HepG2 (cell line): ENCODE data around the gene KTI12. TPM values are rescaled to one million over a fixed set of nuclear protein-coding genes. Genes with fewer than 3 reads are reported as not detected.

Experiments used
- MYC ChIP-seq: sonication (generic); formaldehyde crosslinking; IDR thresholded peaks from 2 replicates; pipeline ENCODE4 v1.9.0; 2021; ENCODE audit warnings: missing genetic modification reagents, borderline replicate concordance
- PAF1 ChIP-seq: IDR thresholded peaks from 2 replicates; pipeline ENCODE4 v1.6.1; 2016; ENCODE audit warnings: missing genetic modification reagents, missing compliant biosample characterization
- RAD21 ChIP-seq: fragments of 450-650 bp; formaldehyde crosslinking; IDR thresholded peaks from 2 replicates; pipeline ENCODE4 v1.5.0; 2020; ENCODE audit warnings: mild to moderate bottlenecking
- REL ChIP-seq: sonication (generic); formaldehyde crosslinking; conservative IDR thresholded peaks from 2 replicates; pipeline ENCODE4 v1.8.0; 2022; ENCODE audit warnings: mild to moderate bottlenecking, missing genetic modification reagents, moderate library complexity
- SPEN ChIP-seq: sonication (generic); formaldehyde crosslinking; IDR thresholded peaks from 2 replicates; pipeline ENCODE4 v1.5.1; 2020; ENCODE audit warnings: low read depth, mild to moderate bottlenecking, missing genetic modification reagents
- SRY ChIP-seq: sonication (generic); formaldehyde crosslinking; IDR thresholded peaks from 2 replicates; pipeline ENCODE4 v1.8.0; 2022; ENCODE audit warnings: mild to moderate bottlenecking, missing genetic modification reagents
- ZMAT3 ChIP-seq: sonication (generic); formaldehyde crosslinking; conservative IDR thresholded peaks from 2 replicates; pipeline ENCODE4 v1.7.0; 2021; ENCODE audit warnings: missing genetic modification reagents
- ZNF10 ChIP-seq: sonication (generic); formaldehyde crosslinking; IDR thresholded peaks from 2 replicates; pipeline ENCODE4 v1.4.0; 2020; ENCODE audit warnings: mild to moderate bottlenecking, low read depth, missing genetic modification reagents, borderline replicate concordance
- ZNF12 ChIP-seq: sonication (generic); formaldehyde crosslinking; IDR thresholded peaks from 2 replicates; pipeline ENCODE4 v1.5.0; 2020; ENCODE audit warnings: missing genetic modification reagents
- polyA plus RNA-seq, 8 experiments: library from polyadenylated mRNA; depleted of rRNA in 3 of 8; stranded (reverse) in 7 of 8; unstranded in 1 of 8; fragments of >200 nt; fragmentation: Illumina TruSeq in 4 of 8; extraction: Trizol in 4 of 8; gene quantifications; 2 replicates each; pipeline versions ENCODE4 v1.2.1 to v1.2.3, GENCODE V29; 2011 to 2016; ENCODE audit warnings: low read depth in 4 of 8, missing spikeins in 1 of 8, mixed read lengths in 1 of 8; ENCODE audit not compliant: insufficient read depth in 1 of 8
- total RNA-seq, 5 experiments: library from RNA; depleted of rRNA; stranded (reverse); fragments of >200 nt; fragmentation: Illumina TruSeq; extraction: Trizol; gene quantifications; 2 replicates each; pipeline ENCODE4 v1.2.3, GENCODE V29; 2016; ENCODE audit warnings: low read depth in 1 of 5
- TF ChIP-seq, protein P1 (sequence below): IDR thresholded peaks from 2 replicates; pipeline ENCODE4 v1.6.1; 2016; ENCODE audit warnings: mild to moderate bottlenecking
- TF ChIP-seq, protein P2 (sequence below): sonication (generic); formaldehyde crosslinking; IDR thresholded peaks from 2 replicates; pipeline ENCODE4 v1.5.0; 2020; ENCODE audit warnings: missing genetic modification reagents
- TF ChIP-seq, protein P3 (sequence below): sonication (generic); formaldehyde crosslinking; IDR thresholded peaks from 2 replicates; pipeline ENCODE4 v1.8.1; 2023; ENCODE audit warnings: mild to moderate bottlenecking, missing genetic modification reagents, borderline replicate concordance
- TF ChIP-seq, protein P4 (sequence below): sonication (generic); formaldehyde crosslinking; IDR thresholded peaks from 2 replicates; pipeline ENCODE4 v1.4.0; 2020; ENCODE audit warnings: missing genetic modification reagents, borderline replicate concordance
- TF ChIP-seq, protein P5 (sequence below): sonication (generic); formaldehyde crosslinking; conservative IDR thresholded peaks from 2 replicates; pipeline ENCODE4 v1.4.0; 2020; ENCODE audit warnings: missing genetic modification reagents
- TF ChIP-seq, protein P6 (sequence below): sonication (generic); formaldehyde crosslinking; IDR thresholded peaks from 2 replicates; pipeline ENCODE4 v1.4.0; 2020; ENCODE audit warnings: mild to moderate bottlenecking, missing genetic modification reagents

Gene KTI12
- total and polyA plus RNA-seq, 2 of the 13 experiments (the other 11 are each of a cell fraction or from before 2014, with no cell fraction given), result 7.4 to 10.2 TPM

DNA sequence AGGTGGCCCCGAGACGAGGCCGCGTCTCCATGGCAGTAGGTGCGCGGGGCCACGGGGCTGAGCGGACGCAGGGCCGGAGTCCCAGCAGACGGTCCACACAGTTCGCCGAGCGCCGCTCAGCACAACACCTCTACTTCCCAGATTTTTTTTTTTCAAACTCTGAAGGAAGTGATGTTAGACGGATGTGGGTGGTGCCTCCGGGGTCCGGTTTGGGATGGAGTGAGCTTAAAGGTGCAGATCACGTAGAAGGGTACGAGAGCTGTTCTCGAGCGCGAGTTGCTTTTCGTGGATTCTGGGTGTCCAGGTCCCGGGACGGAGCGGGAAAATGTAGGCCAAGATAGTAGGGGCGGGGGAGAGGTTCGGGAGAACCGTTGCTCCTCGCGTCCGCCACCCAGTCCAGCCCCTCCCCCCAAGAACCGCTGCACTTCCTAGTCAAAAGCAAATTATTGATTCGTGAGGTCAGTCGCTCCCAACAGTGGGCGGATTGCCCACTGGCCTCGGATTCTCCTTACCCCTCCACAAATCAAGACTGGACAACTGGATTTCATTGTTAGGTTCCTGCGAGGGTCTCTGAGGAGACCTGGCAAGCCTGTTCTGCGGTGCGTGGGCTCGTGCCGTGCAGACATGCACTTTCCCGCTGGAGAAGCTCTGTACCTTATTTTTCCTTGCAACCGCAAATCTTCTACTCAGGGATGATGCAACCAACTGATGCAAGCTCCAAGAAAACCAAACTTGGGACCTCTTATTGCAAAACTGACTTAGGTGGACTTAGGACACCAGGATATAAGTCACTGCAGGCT, 21.7 kb upstream of the KTI12 start, which contains the start of gene TXNDC12 (continued):
- TF ChIP-seq PAF1 (CRISPR knock-in tag), result no peak
- TF ChIP-seq RAD21 (CRISPR knock-in tag), result no peak; the same call in 1 of the 2 replicates
- TF ChIP-seq ZMAT3 (CRISPR knock-in tag), result no peak
- TF ChIP-seq SRY, result peak; percentile 25; the same call in 1 of the 2 replicates
- no peak for TF ChIP-seq ZNF10 (CRISPR knock-in tag)
- TF ChIP-seq, protein P1, sequence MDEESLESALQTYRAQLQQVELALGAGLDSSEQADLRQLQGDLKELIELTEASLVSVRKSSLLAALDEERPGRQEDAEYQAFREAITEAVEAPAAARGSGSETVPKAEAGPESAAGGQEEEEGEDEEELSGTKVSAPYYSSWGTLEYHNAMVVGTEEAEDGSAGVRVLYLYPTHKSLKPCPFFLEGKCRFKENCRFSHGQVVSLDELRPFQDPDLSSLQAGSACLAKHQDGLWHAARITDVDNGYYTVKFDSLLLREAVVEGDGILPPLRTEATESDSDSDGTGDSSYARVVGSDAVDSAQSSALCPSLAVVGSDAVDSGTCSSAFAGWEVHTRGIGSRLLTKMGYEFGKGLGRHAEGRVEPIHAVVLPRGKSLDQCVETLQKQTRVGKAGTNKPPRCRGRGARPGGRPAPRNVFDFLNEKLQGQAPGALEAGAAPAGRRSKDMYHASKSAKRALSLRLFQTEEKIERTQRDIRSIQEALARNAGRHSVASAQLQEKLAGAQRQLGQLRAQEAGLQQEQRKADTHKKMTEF (CRISPR knock-in tag), result peak; percentile 76
- TF ChIP-seq MYC (CRISPR knock-in tag), result peak; percentile 72; the same call in 1 of the 2 replicates
- 0 out of 2 replicates have a peak, but pooled peaks have one; percentile 19 for TF ChIP-seq ZNF12
- TF ChIP-seq, protein P2, sequence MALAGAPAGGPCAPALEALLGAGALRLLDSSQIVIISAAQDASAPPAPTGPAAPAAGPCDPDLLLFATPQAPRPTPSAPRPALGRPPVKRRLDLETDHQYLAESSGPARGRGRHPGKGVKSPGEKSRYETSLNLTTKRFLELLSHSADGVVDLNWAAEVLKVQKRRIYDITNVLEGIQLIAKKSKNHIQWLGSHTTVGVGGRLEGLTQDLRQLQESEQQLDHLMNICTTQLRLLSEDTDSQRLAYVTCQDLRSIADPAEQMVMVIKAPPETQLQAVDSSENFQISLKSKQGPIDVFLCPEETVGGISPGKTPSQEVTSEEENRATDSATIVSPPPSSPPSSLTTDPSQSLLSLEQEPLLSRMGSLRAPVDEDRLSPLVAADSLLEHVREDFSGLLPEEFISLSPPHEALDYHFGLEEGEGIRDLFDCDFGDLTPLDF (CRISPR knock-in tag), result peak; percentile 16; the same call in 1 of the 2 replicates
- TF ChIP-seq SPEN (CRISPR knock-in tag), result peak; percentile 23; the same call in 1 of the 2 replicates
- TF ChIP-seq, protein P3, sequence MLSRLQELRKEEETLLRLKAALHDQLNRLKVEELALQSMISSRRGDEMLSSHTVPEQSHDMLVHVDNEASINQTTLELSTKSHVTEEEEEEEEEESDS (CRISPR knock-in tag), result no peak
- 0 out of 2 replicates have a peak, but pooled peaks have one; percentile 31 for TF ChIP-seq REL (CRISPR knock-in tag)
- TF ChIP-seq, protein P4, sequence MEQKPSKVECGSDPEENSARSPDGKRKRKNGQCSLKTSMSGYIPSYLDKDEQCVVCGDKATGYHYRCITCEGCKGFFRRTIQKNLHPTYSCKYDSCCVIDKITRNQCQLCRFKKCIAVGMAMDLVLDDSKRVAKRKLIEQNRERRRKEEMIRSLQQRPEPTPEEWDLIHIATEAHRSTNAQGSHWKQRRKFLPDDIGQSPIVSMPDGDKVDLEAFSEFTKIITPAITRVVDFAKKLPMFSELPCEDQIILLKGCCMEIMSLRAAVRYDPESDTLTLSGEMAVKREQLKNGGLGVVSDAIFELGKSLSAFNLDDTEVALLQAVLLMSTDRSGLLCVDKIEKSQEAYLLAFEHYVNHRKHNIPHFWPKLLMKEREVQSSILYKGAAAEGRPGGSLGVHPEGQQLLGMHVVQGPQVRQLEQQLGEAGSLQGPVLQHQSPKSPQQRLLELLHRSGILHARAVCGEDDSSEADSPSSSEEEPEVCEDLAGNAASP (CRISPR knock-in tag), result peak; percentile 41
- TF ChIP-seq, protein P5, sequence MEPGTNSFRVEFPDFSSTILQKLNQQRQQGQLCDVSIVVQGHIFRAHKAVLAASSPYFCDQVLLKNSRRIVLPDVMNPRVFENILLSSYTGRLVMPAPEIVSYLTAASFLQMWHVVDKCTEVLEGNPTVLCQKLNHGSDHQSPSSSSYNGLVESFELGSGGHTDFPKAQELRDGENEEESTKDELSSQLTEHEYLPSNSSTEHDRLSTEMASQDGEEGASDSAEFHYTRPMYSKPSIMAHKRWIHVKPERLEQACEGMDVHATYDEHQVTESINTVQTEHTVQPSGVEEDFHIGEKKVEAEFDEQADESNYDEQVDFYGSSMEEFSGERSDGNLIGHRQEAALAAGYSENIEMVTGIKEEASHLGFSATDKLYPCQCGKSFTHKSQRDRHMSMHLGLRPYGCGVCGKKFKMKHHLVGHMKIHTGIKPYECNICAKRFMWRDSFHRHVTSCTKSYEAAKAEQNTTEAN (CRISPR knock-in tag), result no peak
- TF ChIP-seq, protein P6, sequence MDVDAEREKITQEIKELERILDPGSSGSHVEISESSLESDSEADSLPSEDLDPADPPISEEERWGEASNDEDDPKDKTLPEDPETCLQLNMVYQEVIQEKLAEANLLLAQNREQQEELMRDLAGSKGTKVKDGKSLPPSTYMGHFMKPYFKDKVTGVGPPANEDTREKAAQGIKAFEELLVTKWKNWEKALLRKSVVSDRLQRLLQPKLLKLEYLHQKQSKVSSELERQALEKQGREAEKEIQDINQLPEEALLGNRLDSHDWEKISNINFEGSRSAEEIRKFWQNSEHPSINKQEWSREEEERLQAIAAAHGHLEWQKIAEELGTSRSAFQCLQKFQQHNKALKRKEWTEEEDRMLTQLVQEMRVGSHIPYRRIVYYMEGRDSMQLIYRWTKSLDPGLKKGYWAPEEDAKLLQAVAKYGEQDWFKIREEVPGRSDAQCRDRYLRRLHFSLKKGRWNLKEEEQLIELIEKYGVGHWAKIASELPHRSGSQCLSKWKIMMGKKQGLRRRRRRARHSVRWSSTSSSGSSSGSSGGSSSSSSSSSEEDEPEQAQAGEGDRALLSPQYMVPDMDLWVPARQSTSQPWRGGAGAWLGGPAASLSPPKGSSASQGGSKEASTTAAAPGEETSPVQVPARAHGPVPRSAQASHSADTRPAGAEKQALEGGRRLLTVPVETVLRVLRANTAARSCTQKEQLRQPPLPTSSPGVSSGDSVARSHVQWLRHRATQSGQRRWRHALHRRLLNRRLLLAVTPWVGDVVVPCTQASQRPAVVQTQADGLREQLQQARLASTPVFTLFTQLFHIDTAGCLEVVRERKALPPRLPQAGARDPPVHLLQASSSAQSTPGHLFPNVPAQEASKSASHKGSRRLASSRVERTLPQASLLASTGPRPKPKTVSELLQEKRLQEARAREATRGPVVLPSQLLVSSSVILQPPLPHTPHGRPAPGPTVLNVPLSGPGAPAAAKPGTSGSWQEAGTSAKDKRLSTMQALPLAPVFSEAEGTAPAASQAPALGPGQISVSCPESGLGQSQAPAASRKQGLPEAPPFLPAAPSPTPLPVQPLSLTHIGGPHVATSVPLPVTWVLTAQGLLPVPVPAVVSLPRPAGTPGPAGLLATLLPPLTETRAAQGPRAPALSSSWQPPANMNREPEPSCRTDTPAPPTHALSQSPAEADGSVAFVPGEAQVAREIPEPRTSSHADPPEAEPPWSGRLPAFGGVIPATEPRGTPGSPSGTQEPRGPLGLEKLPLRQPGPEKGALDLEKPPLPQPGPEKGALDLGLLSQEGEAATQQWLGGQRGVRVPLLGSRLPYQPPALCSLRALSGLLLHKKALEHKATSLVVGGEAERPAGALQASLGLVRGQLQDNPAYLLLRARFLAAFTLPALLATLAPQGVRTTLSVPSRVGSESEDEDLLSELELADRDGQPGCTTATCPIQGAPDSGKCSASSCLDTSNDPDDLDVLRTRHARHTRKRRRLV, result peak; percentile 27; the same call in 1 of the 2 replicates
